GM18951 (cell line): Measurements from ENCODE around the gene OPCML.

Experiments
- POLR2A ChIP-seq: IDR thresholded peaks from 4 replicates; pipeline ENCODE4 v1.6.1; 2011; ENCODE audit warnings: mild to moderate bottlenecking; ENCODE audit not compliant: insufficient read length, insufficient read depth; ENCODE audit errors: extremely low read depth
- in situ Hi-C: fragments of 300-500 bp; cut with MboI; formaldehyde crosslinking; loops from one replicate; pipeline ENCODE4 v1.12.0; 2022; ENCODE audit warnings: low sequenced_read_pairs, mixed read lengths, inconsistent platforms; ENCODE audit not compliant: unreplicated experiment

The OPCML gene

GRCh38 chr11:133529807-133530500, 2.3 kb downstream of the OPCML start:
- no peak for TF ChIP-seq POLR2A
- in situ Hi-C loops = no loop called here

- in situ Hi-C loops = no loop called here
- no peak for TF ChIP-seq POLR2A
Observed at GRCh38 chr11:133526790-133527189, 5.5 kb downstream of the OPCML start.

GRCh38 chr11:133525976-133526375, 6.3 kb downstream of the OPCML start:
- no peak for TF ChIP-seq POLR2A
- in situ Hi-C loops = no loop called here

- in situ Hi-C loops = no loop called here
- no peak for TF ChIP-seq POLR2A
Observed at GRCh38 chr11:133524488-133524887, 7.8 kb downstream of the OPCML start.

GRCh38 chr11:133522344-133522743, 10.0 kb downstream of the OPCML start:
- no peak for TF ChIP-seq POLR2A
- in situ Hi-C loops = no loop called here

- in situ Hi-C loops = no loop called here
- TF ChIP-seq POLR2A = no peak
Observed at GRCh38 chr11:133521502-133521901, 10.8 kb downstream of the OPCML start.

- TF ChIP-seq POLR2A = no peak
- in situ Hi-C loops = no loop called here
Observed at GRCh38 chr11:133520707-133521106, 11.6 kb downstream of the OPCML start.

- TF ChIP-seq POLR2A = no peak
- in situ Hi-C loops = no loop called here
Observed at GRCh38 chr11:133519560-133519959, 12.7 kb downstream of the OPCML start.

- TF ChIP-seq POLR2A = no peak
- in situ Hi-C loops = no loop called here
Observed at GRCh38 chr11:133518702-133519264, 13.5 kb downstream of the OPCML start.

GRCh38 chr11:133516845-133517244, 15.5 kb downstream of the OPCML start:
- in situ Hi-C loops = no loop called here
- no peak for TF ChIP-seq POLR2A

GRCh38 chr11:133515107-133515506, 17.2 kb downstream of the OPCML start:
- in situ Hi-C loops = no loop called here
- TF ChIP-seq POLR2A = no peak

- TF ChIP-seq POLR2A = no peak
- in situ Hi-C loops = no loop called here
Observed at GRCh38 chr11:133509924-133510697, 22.2 kb downstream of the OPCML start.

- in situ Hi-C loops = no loop called here
- no peak for TF ChIP-seq POLR2A
Observed at GRCh38 chr11:133508468-133508867, 23.8 kb downstream of the OPCML start.

GRCh38 chr11:133507185-133507584, 25.1 kb downstream of the OPCML start:
- no peak for TF ChIP-seq POLR2A
- in situ Hi-C loops = no loop called here
